Neural progenitor cell (in vitro differentiated cells): ENCODE data around the gene MBL2.

ENCODE experiments used
- CTCF ChIP-seq: fragments of 200-600 bp; sonication (generic); IDR thresholded peaks from 2 replicates; pipeline ENCODE4 v1.5.1; 2017; ENCODE audit warnings: antibody characterized with exemption, mild to moderate bottlenecking
- EZH2phosphoT487 ChIP-seq: fragments of 200-600 bp; sonication (generic); IDR thresholded peaks from 2 replicates; pipeline ENCODE4 v1.6.1; 2017; ENCODE audit warnings: antibody characterized with exemption

GRCh38 chr10:52774182-52774581 lies 1.6 kb upstream of the MBL2 start:
- no peak for TF ChIP-seq EZH2phosphoT487
- TF ChIP-seq CTCF, result no peak
